Thyroid gland (tissue), 4 donors: ENCODE data around the gene RRP15. TPM values are rescaled to one million over a fixed set of nuclear protein-coding genes. Genes with fewer than 3 reads are reported as not detected.

Experiments used
- DNase-seq, 2 donors: peaks; one replicate each; pipeline ENCODE4 v3.0.0-alpha.2; 2019
- H3K27ac ChIP-seq, 3 donors: fragments of 200-600 bp; sonication (generic); 1 replicate in 2 of 3; 2 replicates in 1 of 3; pipeline ENCODE4 v1.5.1; 2016 to 2019; ENCODE audit warnings: mild to moderate bottlenecking in 1 of 3, moderate library complexity in 1 of 3
- H3K27me3 ChIP-seq: fragments of 200-600 bp; sonication (generic); one replicate; pipeline ENCODE4 v1.5.1; 2019
- H3K36me3 ChIP-seq, 2 donors: fragments of 200-600 bp; sonication (generic); one replicate each; pipeline ENCODE4 v1.5.1; 2016 to 2019
- H3K4me1 ChIP-seq, 2 donors: fragments of 200-600 bp; sonication (generic); one replicate each; pipeline ENCODE4 v1.5.1; 2017 to 2019
- H3K4me3 ChIP-seq, 3 donors: fragments of 200-600 bp; sonication (generic); replicated peaks in 1 of 3; 1 replicate in 2 of 3; 2 replicates in 1 of 3; pipeline ENCODE4 v1.5.1; 2016; ENCODE audit warnings: mild to moderate bottlenecking in 1 of 3
- H3K9me3 ChIP-seq: fragments of 200-600 bp; sonication (generic); one replicate; pipeline ENCODE4 v1.5.1; 2017
- POLR2A ChIP-seq, 2 donors: fragments of 450-650 bp; IDR thresholded peaks; one replicate each; pipeline ENCODE4 v1.6.1; 2017; ENCODE audit warnings: antibody characterized with exemption in 2 of 2, mild to moderate bottlenecking in 2 of 2, moderate library complexity in 1 of 2
- WGBS, 2 donors: methylation state at CpG; one replicate each; pipeline ENCODE4 v1.1.5; 2017; 5-methylcytosine and 5-hydroxymethylcytosine counted together
- intact Hi-C: fragments of 100-400 bp; cut with DNase I; formaldehyde crosslinking; loops from one replicate; pipeline ENCODE4 v1.15.1; 2023
- total RNA-seq, 4 donors: library from RNA; depleted of rRNA; stranded (reverse); fragments of >200 nt; gene quantifications; one replicate each; pipeline ENCODE4 v1.2.3, GENCODE V29; 2016
- TF ChIP-seq, protein P1 (sequence below), 6 experiments: fragments of 200-600 bp in 3 of 6; fragments of 450-650 bp in 3 of 6; sonication (generic) in 3 of 6; IDR thresholded peaks; one replicate each; pipeline ENCODE4 v1.5.1; 2016 to 2019; ENCODE audit warnings: antibody characterized with exemption in 6 of 6, mild to moderate bottlenecking in 2 of 6, inconsistent platforms in 1 of 6, moderate library complexity in 1 of 6

RRP15 gene
- total RNA-seq, 4 donors from 2014 or later, result 6.0 to 25.0 (median 9.2) TPM

DNA sequence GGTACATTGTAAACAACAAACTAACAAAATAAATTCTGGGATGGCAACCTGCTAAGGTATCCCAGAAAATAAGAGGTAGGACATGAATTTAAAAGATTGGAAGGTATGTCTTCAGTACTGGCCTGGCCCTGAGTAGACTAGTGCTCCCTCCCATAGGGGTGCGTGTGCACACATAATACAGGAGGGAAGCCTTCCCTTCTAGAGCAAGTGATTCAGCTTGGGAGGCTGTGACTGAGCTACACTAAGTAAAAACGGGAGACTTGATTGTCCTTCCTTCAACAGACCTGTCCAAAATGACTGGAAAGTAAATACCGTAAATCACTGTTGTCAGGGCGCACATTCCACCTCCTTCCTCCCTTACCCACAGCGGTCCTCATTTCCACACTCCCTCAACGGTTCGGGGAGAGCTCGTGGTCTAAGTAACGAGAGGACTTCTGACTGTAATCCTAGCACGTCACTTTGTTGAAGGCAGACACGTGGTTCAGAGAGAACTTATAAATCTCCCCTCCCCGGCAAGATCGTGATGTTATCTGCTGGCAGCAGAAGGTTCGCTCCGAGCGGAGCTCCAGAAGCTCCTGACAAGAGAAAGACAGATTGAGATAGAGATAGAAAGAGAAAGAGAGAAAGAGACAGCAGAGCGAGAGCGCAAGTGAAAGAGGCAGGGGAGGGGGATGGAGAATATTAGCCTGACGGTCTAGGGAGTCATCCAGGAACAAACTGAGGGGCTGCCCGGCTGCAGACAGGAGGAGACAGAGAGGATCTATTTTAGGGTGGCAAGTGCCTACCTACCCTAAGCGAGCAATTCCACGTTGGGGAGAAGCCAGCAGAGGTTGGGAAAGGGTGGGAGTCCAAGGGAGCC is 60.0 kb downstream of the RRP15 start, which contains the start of gene TGFB2:
TGFB2 (plus strand) TSS at position 523 of the 859 bp plus-strand sequence. CDS start 1,366 bp downstream, outside the sequence.
- no peaks in the 10 kb centered on the region for H3K27me3 ChIP-seq
- intact Hi-C loops, result loop anchor here (10.0 kb wide), 1 partner anchor 120 kb away; no protein-coding TSS in a partner anchor
- WGBS, 2 donors, result 5 to 6% methylated on average over 22 of the region's 22 CpGs
- H3K4me1 ChIP-seq, result peaks cover 8 to 10% of the 10 kb centered on the region in 2 donors
- peak within 1 kb of the TSS; percentile 47 to 76 (median 56) for H3K4me3 ChIP-seq
- TF ChIP-seq, protein P1, sequence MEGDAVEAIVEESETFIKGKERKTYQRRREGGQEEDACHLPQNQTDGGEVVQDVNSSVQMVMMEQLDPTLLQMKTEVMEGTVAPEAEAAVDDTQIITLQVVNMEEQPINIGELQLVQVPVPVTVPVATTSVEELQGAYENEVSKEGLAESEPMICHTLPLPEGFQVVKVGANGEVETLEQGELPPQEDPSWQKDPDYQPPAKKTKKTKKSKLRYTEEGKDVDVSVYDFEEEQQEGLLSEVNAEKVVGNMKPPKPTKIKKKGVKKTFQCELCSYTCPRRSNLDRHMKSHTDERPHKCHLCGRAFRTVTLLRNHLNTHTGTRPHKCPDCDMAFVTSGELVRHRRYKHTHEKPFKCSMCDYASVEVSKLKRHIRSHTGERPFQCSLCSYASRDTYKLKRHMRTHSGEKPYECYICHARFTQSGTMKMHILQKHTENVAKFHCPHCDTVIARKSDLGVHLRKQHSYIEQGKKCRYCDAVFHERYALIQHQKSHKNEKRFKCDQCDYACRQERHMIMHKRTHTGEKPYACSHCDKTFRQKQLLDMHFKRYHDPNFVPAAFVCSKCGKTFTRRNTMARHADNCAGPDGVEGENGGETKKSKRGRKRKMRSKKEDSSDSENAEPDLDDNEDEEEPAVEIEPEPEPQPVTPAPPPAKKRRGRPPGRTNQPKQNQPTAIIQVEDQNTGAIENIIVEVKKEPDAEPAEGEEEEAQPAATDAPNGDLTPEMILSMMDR (IDR thresholded peaks at IDR 0.05), result no peak
- TF ChIP-seq POLR2A (IDR thresholded peaks at IDR 0.05), result peak in 1 of 2 donors; percentile 65
- no peaks in the 10 kb centered on the region for H3K9me3 ChIP-seq
- DNase-seq, result peak; percentile 42 to 58
- peak within 1 kb of the TSS in 2 of 3 donors; percentile 72 to 82 for H3K27ac ChIP-seq
- H3K36me3 ChIP-seq, result no peaks in the 10 kb centered on the region

- peak in 1 of 2 donors; percentile 39 for TF ChIP-seq POLR2A (IDR thresholded peaks at IDR 0.05)
- TF ChIP-seq, protein P1 (IDR thresholded peaks at IDR 0.05), result peak in 2 of 6 experiments; percentile 3 to 12
- DNase-seq, result peak; percentile 73 to 82
- 0% methylated on average over 34 to 49 of the region's 64 CpGs for WGBS, 2 donors
- Histone ChIP-seq H3K9me3 (no peaks in the 10 kb centered on the region), H3K4me1 (peaks cover 8 to 10% of the 10 kb centered on the region in 2 donors), H3K4me3 (peak overlapping the region; percentile 47 to 76 (median 56)), H3K36me3 (no peaks in the 10 kb centered on the region), H3K27me3 (no peaks in the 10 kb centered on the region), H3K27ac (peak overlapping the region in 2 of 3 donors; percentile 72 to 82)
- intact Hi-C loops, result loop anchor here (10.0 kb wide), 1 partner anchor 119 kb away; no protein-coding TSS in a partner anchor
These were observed 60.7 kb downstream of the RRP15 start for GRCh38 chr1:218345673-218346390.

DNA sequence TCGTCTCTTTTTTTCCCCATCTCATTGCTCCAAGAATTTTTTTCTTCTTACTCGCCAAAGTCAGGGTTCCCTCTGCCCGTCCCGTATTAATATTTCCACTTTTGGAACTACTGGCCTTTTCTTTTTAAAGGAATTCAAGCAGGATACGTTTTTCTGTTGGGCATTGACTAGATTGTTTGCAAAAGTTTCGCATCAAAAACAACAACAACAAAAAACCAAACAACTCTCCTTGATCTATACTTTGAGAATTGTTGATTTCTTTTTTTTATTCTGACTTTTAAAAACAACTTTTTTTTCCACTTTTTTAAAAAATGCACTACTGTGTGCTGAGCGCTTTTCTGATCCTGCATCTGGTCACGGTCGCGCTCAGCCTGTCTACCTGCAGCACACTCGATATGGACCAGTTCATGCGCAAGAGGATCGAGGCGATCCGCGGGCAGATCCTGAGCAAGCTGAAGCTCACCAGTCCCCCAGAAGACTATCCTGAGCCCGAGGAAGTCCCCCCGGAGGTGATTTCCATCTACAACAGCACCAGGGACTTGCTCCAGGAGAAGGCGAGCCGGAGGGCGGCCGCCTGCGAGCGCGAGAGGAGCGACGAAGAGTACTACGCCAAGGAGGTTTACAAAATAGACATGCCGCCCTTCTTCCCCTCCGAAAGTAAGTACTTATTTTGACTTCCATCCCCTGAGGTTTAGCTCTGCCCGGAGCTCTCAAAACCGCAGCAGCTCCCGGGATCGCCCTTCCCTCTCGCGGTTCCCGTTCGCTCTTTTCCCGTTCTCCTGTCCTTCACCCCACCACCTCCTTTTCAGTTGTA is 61.5 kb downstream of the RRP15 start:
- H3K4me3 ChIP-seq, result peak overlapping the region; percentile 47 to 76 (median 56)
- H3K4me1 ChIP-seq, result peaks cover 8 to 10% of the 10 kb centered on the region in 2 donors
- peak; percentile 49 to 63 for DNase-seq
- no peaks in the 10 kb centered on the region for H3K9me3 ChIP-seq
- H3K27ac ChIP-seq, result peak overlapping the region; percentile 72 to 82 (median 82)
- intact Hi-C loops, result loop anchor here (10.0 kb wide), 1 partner anchor 118 kb away; no protein-coding TSS in a partner anchor
- no peaks in the 10 kb centered on the region for H3K36me3 ChIP-seq
- TF ChIP-seq, protein P1 (IDR thresholded peaks at IDR 0.05), result no peak
- TF ChIP-seq POLR2A (IDR thresholded peaks at IDR 0.05), result no peak
- 0 to 1% methylated on average over 39 of the region's 39 CpGs for WGBS, 2 donors
- no peaks in the 10 kb centered on the region for H3K27me3 ChIP-seq

DNA sequence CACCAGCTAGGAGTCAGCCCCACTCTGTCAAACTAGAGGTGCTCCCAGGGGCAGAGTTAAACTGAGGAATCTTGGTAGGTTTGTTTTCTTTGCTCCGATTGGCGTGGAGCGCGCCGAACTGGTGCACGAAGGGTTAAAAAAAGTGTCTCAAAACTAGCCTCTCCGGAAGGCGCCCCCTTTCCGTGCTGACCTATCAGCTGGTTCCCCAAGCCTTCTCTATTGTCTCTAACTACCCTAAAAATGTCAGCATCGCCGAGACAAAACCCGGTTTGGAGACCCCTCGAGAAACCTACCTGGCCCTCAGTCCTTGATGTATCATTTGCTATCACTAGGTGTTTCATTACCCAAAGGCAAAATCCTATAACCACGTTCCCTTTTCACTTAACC is 62.2 kb downstream of the RRP15 start:
- peaks cover 8 to 15% of the 10 kb centered on the region in 2 donors for H3K4me1 ChIP-seq
- peak; percentile 17 to 38 for DNase-seq
- WGBS, 2 donors, result 0 to 1% methylated on average over 14 of the region's 14 CpGs

More for the DNA sequence above, 62.2 kb downstream of the RRP15 start:
- no peaks in the 10 kb centered on the region for H3K9me3 ChIP-seq
- H3K27me3 ChIP-seq, result no peaks in the 10 kb centered on the region
- TF ChIP-seq POLR2A (IDR thresholded peaks at IDR 0.05), result no peak
- TF ChIP-seq, protein P1 (IDR thresholded peaks at IDR 0.05), result no peak
- H3K36me3 ChIP-seq, result no peaks in the 10 kb centered on the region
- intact Hi-C loops, result loop anchor here (10.0 kb wide), 1 partner anchor 117 kb away; no protein-coding TSS in a partner anchor
- H3K4me3 ChIP-seq, result peak overlapping the region; percentile 37 to 76 (median 56)
- H3K27ac ChIP-seq, result peak overlapping the region; percentile 72 to 82 (median 82)
